ENCODE measurements around the gene NTSR1.

NTSR1 gene

DNA sequence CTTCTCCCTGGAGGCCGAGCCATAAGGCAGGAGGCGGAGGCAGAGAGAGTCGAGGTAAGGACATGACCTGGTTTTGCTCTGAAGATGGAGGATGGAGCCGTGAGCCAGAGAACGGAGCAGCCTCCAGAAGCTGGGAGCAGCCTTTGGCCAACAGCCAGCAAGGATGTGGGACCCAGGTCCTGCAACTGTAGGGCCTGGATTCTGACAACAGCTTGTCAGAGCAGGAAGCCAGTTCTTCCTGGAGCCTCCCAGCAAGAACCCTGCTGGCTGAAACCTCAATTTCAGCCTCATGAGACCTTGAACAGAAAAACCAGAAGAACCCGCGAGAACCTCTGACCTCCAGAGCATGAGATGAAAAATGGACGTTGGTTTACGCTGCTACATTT is 74.2 kb downstream of the NTSR1 start:
- TF ChIP-seq JUND (IDR thresholded peaks at IDR 0.05; ENCODE audit: low read depth), result no peak
- in situ Hi-C loops (cut with HindIII; ENCODE audit: low pct_unique_long_range_greater_than_20kb, low sequenced_read_pairs), result no loop called here
- DNase-seq (ENCODE audit: low read depth in 1 of 2, low spot score in 1 of 2), result peak in 1 of 2 experiments; percentile 44

DNA sequence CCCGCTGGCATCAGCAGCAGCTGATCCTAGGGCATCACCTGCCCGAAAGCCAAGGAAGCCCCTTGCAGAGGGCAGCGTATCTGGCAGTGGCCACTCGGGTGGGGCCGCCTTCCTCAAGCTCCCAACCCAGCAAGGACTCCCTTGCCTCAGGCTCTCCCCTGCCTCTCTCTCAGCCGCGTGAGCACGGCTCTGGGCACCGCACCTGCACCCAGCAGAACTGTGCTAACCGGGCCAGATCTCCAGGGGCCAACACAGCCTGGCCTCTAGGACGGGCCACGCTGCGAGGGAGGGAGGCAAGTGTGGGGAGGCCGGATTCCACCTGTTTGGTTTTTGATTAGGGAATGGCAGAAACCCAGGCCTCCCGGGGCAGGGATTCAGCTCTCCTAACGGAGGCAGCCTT is 75.9 kb downstream of the NTSR1 start:
- no peak for DNase-seq (ENCODE audit: low read depth in 1 of 2, low spot score in 1 of 2)
- no peak for TF ChIP-seq JUND (IDR thresholded peaks at IDR 0.05; ENCODE audit: low read depth)
- in situ Hi-C loops (cut with HindIII; ENCODE audit: low pct_unique_long_range_greater_than_20kb, low sequenced_read_pairs), result no loop called here

DNA sequence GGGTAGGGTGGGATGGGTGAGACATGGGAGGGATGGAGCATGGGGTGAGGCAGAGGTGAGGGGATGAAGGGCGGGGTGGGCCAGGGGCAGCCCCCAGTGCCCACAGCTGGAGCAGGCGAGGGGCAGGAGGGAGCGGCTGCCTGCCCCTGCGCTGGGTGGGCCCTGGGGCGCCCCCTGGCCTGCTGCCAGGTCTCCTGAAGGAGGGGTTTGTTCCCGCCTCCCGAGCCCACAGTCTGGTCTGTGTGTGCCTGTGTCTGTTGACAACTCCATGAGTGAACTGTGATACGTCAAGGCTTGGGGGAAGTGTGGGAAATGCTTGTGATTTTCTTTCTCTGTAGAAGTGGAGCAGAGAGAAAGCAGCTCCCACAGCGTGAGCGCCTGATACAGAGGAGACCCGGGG is 76.8 kb downstream of the NTSR1 start:
- in situ Hi-C loops (cut with HindIII; ENCODE audit: low pct_unique_long_range_greater_than_20kb, low sequenced_read_pairs), result no loop called here
- TF ChIP-seq JUND (IDR thresholded peaks at IDR 0.05; ENCODE audit: low read depth), result no peak
- no peak for DNase-seq (ENCODE audit: low read depth in 1 of 2, low spot score in 1 of 2)

DNA sequence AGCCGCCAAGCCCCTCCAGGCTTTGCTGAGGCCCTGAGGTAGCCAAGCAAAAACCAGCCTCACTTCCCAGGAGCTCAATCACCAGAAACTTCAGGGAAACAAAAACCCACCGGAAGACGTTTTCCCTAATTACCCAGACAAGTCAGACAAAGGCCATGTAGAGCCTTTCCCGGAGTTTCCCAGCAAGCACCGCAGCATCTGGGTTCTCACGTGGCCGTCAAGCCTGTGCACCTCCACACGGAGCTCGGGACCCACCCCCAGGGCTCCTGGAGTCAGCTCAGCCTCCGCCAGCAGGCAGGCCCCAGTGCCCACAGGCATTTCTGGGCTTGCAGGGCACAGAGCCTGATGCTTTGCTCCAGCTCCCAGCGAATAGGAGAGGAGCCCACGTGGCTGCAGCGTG is 77.5 kb downstream of the NTSR1 start:
- no peak for TF ChIP-seq JUND (IDR thresholded peaks at IDR 0.05; ENCODE audit: low read depth)
- in situ Hi-C loops (cut with HindIII; ENCODE audit: low pct_unique_long_range_greater_than_20kb, low sequenced_read_pairs), result no loop called here
- no peak for DNase-seq (ENCODE audit: low read depth in 1 of 2, low spot score in 1 of 2)

DNA sequence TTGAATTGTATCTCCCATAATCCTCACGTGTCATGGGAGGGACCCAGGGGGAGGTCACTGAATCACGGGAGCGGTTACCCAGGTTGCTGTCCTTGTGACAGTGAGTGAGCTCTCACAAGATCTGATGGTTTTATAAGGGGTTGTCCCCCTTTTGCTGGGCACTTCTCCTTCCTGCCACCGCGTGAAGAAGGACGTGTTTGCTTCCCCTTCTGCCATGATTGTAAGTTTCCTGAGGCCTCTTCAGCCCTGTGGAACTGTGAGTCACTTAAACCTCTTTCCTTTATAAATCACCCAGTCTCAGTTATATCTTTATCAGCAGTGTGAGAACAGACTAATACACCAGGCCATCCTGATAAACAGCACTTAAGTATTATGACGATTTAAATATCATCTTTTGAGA is 78.7 kb downstream of the NTSR1 start:
- no peak for DNase-seq (ENCODE audit: low read depth in 1 of 2, low spot score in 1 of 2)
- no peak for TF ChIP-seq JUND (IDR thresholded peaks at IDR 0.05; ENCODE audit: low read depth)
- in situ Hi-C loops (cut with HindIII; ENCODE audit: low pct_unique_long_range_greater_than_20kb, low sequenced_read_pairs), result no loop called here

DNA sequence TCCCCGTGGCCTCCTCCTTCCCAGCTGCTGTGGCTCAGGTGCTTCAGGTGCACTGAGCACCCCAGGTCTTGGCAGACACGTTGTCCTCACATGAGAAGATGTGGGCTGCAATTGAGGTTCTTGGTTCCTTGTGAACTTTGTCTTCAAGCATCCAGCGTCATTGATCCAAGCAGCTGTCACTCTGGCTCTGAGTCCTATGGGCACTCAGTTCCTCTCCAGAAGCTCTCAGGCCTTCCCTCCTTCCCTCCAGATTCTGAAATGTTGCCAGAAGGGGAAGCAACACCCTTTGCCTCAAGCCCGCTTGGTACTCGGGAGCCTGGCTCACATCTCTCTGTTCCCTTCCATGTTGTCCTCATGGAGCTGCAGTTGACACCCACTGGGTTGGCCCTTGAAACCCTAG is 79.2 kb downstream of the NTSR1 start:
- in situ Hi-C loops (cut with HindIII; ENCODE audit: low pct_unique_long_range_greater_than_20kb, low sequenced_read_pairs), result no loop called here
- TF ChIP-seq JUND (IDR thresholded peaks at IDR 0.05; ENCODE audit: low read depth), result no peak
- DNase-seq (ENCODE audit: low read depth in 1 of 2, low spot score in 1 of 2), result no peak

DNA sequence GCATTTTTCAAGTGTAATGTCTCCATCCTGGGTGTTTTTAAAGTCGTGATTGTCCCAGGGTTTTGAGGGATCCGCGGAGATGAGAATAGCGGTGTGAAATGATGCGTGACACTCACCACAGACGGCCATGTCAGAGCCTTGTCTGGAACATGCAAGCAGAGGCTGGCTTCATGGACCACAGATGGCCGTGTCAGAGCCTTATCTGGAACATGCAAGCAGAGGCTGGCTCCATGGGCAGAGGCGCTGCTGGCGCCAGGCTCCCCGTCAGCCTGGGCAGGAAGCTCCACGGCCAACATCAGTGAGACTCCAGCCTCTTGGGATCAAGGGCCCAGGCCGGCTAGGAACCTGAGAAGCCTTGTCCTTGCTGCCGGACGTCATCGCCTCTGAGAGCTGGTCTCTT is 80.0 kb downstream of the NTSR1 start:
- DNase-seq (ENCODE audit: low read depth in 1 of 2, low spot score in 1 of 2), result no peak
- in situ Hi-C loops (cut with HindIII; ENCODE audit: low pct_unique_long_range_greater_than_20kb, low sequenced_read_pairs), result no loop called here
- TF ChIP-seq JUND (IDR thresholded peaks at IDR 0.05; ENCODE audit: low read depth), result no peak

DNA sequence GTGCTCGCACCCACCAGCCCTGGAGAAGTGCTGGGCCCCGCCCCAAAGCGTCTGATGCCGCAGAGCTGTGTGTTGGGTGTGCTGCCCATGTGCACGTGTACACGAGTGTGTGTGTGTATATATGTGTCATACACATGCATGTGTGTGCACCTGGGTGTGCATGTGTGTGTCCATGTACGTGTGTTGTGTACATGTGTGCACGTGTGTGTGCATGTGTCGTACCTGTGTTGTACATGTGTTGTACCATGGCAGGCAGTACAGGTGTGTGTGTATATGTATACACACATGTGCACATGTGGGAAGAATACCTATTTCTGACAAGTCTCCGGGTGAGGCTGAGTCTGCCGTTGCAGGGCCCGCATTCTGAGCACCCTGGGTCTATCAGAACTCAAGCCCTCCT is 81.4 kb downstream of the NTSR1 start:
- no peak for DNase-seq (ENCODE audit: low read depth in 1 of 2, low spot score in 1 of 2)

DNA sequence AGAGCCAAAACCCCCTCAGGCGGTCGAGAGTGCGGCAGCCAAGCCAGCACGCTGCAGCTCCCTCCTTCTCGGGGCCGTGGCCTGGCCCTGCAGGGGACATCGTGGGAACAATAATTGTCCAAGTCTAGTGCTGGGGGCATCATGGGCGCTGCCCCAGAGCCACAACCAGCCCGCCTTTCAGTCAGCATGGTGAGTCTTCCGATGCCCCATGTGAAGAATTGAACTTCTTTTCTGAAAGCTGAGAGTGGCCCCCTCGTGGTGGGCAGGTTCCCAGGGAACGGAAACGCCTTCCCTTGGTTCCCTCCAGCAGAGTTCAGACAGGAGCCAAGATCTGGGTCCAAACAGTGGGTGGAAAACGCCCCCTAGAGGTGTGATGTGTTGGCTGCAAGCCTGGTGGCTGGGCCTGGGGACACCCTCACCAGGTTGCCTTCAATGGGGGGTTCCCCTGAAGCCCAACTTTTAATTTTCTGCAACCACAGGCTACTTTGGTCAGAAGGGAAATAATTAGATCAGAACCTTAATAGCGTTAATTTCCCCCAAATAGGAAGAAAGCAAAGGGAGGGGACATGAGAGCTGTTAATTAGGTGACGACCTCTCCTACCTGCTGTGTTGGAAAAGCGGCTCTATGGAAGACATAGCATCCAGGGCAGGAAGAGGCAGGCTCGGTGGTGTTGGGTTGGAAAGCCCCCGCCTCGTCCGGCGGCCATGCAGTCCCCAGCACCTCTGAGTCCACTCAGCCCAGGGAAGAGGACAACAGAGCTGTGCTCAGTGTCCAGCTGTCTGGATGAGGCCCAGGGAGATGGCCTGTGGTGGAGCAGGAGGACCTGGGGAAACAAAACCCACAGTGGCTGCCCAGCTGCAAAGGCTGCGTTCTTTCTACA is 82.9 kb downstream of the NTSR1 start:
- in situ Hi-C loops (cut with HindIII; ENCODE audit: low pct_unique_long_range_greater_than_20kb, low sequenced_read_pairs), result no loop called here

More for the DNA sequence above, 81.4 kb downstream of the NTSR1 start:
- TF ChIP-seq JUND (IDR thresholded peaks at IDR 0.05; ENCODE audit: low read depth), result no peak
- in situ Hi-C loops (cut with HindIII; ENCODE audit: low pct_unique_long_range_greater_than_20kb, low sequenced_read_pairs), result no loop called here

DNA sequence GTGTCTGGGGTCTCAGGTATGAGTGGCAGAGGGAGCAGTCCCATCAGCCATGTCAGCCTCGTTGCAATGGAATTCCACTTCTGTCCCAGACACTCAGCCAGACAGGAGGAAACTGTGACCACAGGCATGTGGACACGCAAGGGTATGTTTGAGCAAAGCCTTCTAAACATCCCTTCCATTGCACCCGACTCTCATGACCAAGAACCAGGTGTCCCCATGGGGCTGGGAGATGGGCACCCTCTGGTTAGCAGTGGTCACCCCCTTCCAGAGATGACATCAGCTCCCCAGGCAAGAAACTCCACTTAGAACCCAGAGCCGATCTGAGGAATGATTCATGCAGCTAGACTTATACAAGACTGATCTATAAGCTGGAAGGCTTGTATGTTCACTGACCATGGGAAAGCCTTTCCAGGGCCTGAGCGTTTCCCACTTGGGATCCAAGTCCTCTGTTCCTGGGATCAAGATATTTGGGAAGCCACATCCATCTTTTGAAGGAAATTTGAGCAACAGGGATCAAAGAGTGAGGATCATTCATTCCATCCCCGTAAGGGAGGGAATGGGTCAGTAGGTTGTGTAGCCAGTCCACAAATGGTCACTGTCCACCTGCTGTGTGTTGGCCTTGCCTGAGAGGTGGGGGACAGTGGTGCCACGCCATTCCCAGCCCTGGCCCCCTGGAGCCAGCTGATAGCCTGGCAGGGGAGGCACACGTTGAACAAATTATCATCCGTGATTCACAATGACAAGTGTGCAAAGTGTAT is 83.7 kb downstream of the NTSR1 start:
- no peak for TF ChIP-seq JUND (IDR thresholded peaks at IDR 0.05; ENCODE audit: low read depth)
- in situ Hi-C loops (cut with HindIII; ENCODE audit: low pct_unique_long_range_greater_than_20kb, low sequenced_read_pairs), result no loop called here
- peak in 1 of 2 experiments; percentile 81 for DNase-seq (ENCODE audit: low read depth in 1 of 2, low spot score in 1 of 2)

More for the DNA sequence above, 82.9 kb downstream of the NTSR1 start:
- TF ChIP-seq JUND (IDR thresholded peaks at IDR 0.05; ENCODE audit: low read depth), result no peak
- peak; percentile 88 to 96 for DNase-seq (ENCODE audit: low read depth in 1 of 2, low spot score in 1 of 2)

DNA sequence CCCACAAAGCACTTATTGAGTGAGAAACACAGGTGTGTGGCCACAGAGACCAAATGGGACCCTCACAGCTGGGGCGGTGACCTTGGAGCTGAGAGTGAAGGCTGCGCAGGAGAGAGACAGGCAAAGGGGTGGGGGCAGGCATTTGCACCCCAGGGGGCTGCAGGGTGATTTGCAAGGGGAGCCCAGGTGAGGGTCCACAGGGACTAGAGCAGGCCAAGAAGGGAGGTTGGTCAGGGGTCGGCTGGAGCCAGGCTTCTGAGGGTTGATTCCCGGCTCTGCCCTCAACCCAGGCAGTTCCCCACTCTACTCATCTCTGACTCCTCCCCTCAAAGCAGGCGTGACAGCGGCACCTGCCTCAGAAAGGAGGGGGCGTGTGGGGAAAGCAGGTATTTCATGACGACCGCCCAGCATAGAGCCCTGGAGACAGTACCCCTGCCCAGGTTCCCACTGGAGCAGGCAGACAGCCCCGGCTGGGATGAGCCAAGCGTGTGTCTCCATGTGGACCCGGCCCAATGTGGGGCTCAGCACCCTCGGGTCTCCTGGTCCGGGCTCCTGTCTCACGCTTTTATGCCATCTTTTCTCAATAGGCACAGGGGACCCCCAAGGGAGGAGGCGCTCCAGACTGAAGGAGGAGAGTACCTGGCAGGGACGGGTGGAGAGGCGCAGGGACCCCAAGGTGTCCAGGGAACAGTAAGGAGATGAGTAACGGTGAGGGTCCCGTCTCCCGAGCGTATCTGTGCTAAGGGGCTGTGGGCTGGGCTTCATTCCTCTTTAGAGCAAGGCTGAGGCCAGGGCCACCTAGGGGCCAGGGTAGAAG is 84.5 kb downstream of the NTSR1 start:
- in situ Hi-C loops (cut with HindIII; ENCODE audit: low pct_unique_long_range_greater_than_20kb, low sequenced_read_pairs), result no loop called here
- no peak for TF ChIP-seq JUND (IDR thresholded peaks at IDR 0.05; ENCODE audit: low read depth)
- DNase-seq (ENCODE audit: low read depth in 1 of 2, low spot score in 1 of 2), result no peak

DNA sequence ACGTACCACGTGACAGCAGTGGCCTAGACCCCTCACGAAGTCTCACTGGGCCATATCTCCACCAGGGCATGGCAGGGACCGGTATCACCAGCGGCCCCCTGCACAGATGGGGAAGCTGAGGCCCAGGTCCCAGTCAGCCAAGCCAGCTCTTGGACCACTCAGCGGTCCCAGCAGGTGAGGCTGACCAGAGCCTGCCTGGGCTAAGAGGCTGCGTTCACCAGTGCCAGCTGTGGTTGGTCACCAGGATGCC is 85.0 kb downstream of the NTSR1 start:
- TF ChIP-seq JUND (IDR thresholded peaks at IDR 0.05; ENCODE audit: low read depth), result no peak
- DNase-seq (ENCODE audit: low read depth in 1 of 2, low spot score in 1 of 2), result no peak
- in situ Hi-C loops (cut with HindIII; ENCODE audit: low pct_unique_long_range_greater_than_20kb, low sequenced_read_pairs), result no loop called here

Measured in T47D (cell line).